Measurements from ENCODE around the gene PRKCE. TPM values are rescaled to one million over a fixed set of nuclear protein-coding genes. Genes with fewer than 3 reads are reported as not detected.
"Not testable (repeated sequence)": the region's sequence is repeated elsewhere in the genome, so short reads cannot be mapped to it uniquely, and the experiment has no call there.

Gene PRKCE
- total RNA-seq, 1 donor from 2014 or later: 39.6 TPM

- DNase-seq (ENCODE audit: extremely low read depth, low read depth, low spot score): no peak
Measured at GRCh38 chr2:45879406-45879805, 227.9 kb downstream of the PRKCE start.

- DNase-seq (ENCODE audit: extremely low read depth, low read depth, low spot score): no peak
Measured at GRCh38 chr2:45879936-45880335, 228.5 kb downstream of the PRKCE start.

- DNase-seq (ENCODE audit: extremely low read depth, low read depth, low spot score): no peak
Measured at GRCh38 chr2:45881970-45882581, 230.6 kb downstream of the PRKCE start.

GRCh38 chr2:45882707-45883602 lies 231.5 kb downstream of the PRKCE start:
- no peak for DNase-seq (ENCODE audit: extremely low read depth, low read depth, low spot score)

GRCh38 chr2:45883603-45884000 lies 232.1 kb downstream of the PRKCE start:
- DNase-seq (ENCODE audit: extremely low read depth, low read depth, low spot score): no peak

GRCh38 chr2:45884126-45884525 lies 232.7 kb downstream of the PRKCE start:
- DNase-seq (ENCODE audit: extremely low read depth, low read depth, low spot score): no peak

GRCh38 chr2:45885171-45885621 lies 233.7 kb downstream of the PRKCE start:
- no peak for DNase-seq (ENCODE audit: extremely low read depth, low read depth, low spot score)

- DNase-seq (ENCODE audit: extremely low read depth, low read depth, low spot score): no peak
Measured at GRCh38 chr2:45886171-45886663, 234.7 kb downstream of the PRKCE start.

- DNase-seq (ENCODE audit: extremely low read depth, low read depth, low spot score): no peak
Measured at GRCh38 chr2:45888167-45888566, 236.7 kb downstream of the PRKCE start.

- no peak for DNase-seq (ENCODE audit: extremely low read depth, low read depth, low spot score)
Measured at GRCh38 chr2:45888641-45889040, 237.2 kb downstream of the PRKCE start.

- no peak for DNase-seq (ENCODE audit: extremely low read depth, low read depth, low spot score)
Measured at GRCh38 chr2:45889053-45889452, 237.6 kb downstream of the PRKCE start.

GRCh38 chr2:45889620-45890370 lies 238.3 kb downstream of the PRKCE start:
- no peak for DNase-seq (ENCODE audit: extremely low read depth, low read depth, low spot score)

GRCh38 chr2:45890371-45890646 lies 238.8 kb downstream of the PRKCE start:
- DNase-seq (ENCODE audit: extremely low read depth, low read depth, low spot score): not testable (repeated sequence)

GRCh38 chr2:45890819-45891218 lies 239.3 kb downstream of the PRKCE start:
- DNase-seq (ENCODE audit: extremely low read depth, low read depth, low spot score): no peak

GRCh38 chr2:45891719-45892424 lies 240.4 kb downstream of the PRKCE start:
- DNase-seq (ENCODE audit: extremely low read depth, low read depth, low spot score): no peak

- no peak for DNase-seq (ENCODE audit: extremely low read depth, low read depth, low spot score)
Measured at GRCh38 chr2:45892425-45892745, 240.9 kb downstream of the PRKCE start.

GRCh38 chr2:45892757-45893156 lies 241.3 kb downstream of the PRKCE start:
- no peak for DNase-seq (ENCODE audit: extremely low read depth, low read depth, low spot score)

- no peak for DNase-seq (ENCODE audit: extremely low read depth, low read depth, low spot score)
Measured at GRCh38 chr2:45894211-45894610, 242.7 kb downstream of the PRKCE start.

GRCh38 chr2:45895241-45895861 lies 243.9 kb downstream of the PRKCE start:
- DNase-seq (ENCODE audit: extremely low read depth, low read depth, low spot score): no peak

- DNase-seq (ENCODE audit: extremely low read depth, low read depth, low spot score): no peak
Measured at GRCh38 chr2:45896311-45896710, 244.8 kb downstream of the PRKCE start.

GRCh38 chr2:45897842-45898241 lies 246.4 kb downstream of the PRKCE start:
- no peak for DNase-seq (ENCODE audit: extremely low read depth, low read depth, low spot score)
